ENCODE results near the gene DENND2A. TPM values are rescaled to one million over a fixed set of nuclear protein-coding genes. Genes with fewer than 3 reads are reported as not detected.

DENND2A gene
- total RNA-seq, 4 donors from 2014 or later = 0.97 to 2.5 (median 2.2) TPM

- 89 to 95% methylated on average over 20 of the region's 20 CpGs for WGBS, 2 donors
- intact Hi-C loops (cut with DNase I; ENCODE audit: low total_unique reads) = no loop called here
- no peak overlapping the region for H3K4me3 ChIP-seq (ENCODE audit: low read depth, poor library complexity, severe bottlenecking)
- no peak for TF ChIP-seq POLR2A (IDR thresholded peaks at IDR 0.05)
- TF ChIP-seq, protein P1, sequence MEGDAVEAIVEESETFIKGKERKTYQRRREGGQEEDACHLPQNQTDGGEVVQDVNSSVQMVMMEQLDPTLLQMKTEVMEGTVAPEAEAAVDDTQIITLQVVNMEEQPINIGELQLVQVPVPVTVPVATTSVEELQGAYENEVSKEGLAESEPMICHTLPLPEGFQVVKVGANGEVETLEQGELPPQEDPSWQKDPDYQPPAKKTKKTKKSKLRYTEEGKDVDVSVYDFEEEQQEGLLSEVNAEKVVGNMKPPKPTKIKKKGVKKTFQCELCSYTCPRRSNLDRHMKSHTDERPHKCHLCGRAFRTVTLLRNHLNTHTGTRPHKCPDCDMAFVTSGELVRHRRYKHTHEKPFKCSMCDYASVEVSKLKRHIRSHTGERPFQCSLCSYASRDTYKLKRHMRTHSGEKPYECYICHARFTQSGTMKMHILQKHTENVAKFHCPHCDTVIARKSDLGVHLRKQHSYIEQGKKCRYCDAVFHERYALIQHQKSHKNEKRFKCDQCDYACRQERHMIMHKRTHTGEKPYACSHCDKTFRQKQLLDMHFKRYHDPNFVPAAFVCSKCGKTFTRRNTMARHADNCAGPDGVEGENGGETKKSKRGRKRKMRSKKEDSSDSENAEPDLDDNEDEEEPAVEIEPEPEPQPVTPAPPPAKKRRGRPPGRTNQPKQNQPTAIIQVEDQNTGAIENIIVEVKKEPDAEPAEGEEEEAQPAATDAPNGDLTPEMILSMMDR (IDR thresholded peaks at IDR 0.05) = no peak
- peak in 1 of 2 donors; percentile 83 for DNase-seq (ENCODE audit: low spot score in 2 of 2)
These were observed 43.7 kb upstream of the DENND2A start for GRCh38 chr7:140684066-140684950.

DNA sequence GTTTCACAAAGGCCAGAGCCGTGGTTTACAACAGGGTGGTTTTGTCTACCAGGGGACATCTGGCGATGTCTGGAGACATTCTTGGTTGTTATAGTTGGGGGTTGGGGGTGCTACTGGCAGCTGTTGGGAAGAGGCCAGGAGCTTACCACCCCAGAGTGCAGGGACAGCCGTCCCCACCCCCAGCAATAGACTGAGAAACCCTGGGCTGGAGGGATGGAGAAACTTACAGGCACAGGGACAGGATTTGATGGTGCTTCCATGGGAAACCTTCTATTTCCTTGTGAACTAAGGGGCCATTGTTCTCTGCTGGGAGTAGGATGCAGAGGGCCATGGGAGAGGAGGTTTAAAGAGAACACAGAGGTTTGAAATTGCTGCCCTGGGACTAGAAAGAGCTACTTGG, 43.0 kb upstream of the DENND2A start:
- 88 to 90% methylated on average over 3 of the region's 3 CpGs for WGBS, 2 donors
- peak in 1 of 2 donors; percentile 28 for DNase-seq (ENCODE audit: low spot score in 2 of 2)
- TF ChIP-seq, protein P1 (IDR thresholded peaks at IDR 0.05) = no peak
- TF ChIP-seq POLR2A (IDR thresholded peaks at IDR 0.05) = no peak
- intact Hi-C loops (cut with DNase I; ENCODE audit: low total_unique reads) = no loop called here
- H3K4me3 ChIP-seq (ENCODE audit: low read depth, poor library complexity, severe bottlenecking) = no peak overlapping the region

GRCh38 chr7:140681766-140682165, 41.2 kb upstream of the DENND2A start:
- intact Hi-C loops (cut with DNase I; ENCODE audit: low total_unique reads) = no loop called here
- DNase-seq (ENCODE audit: low spot score in 2 of 2) = peak in 1 of 2 donors; percentile 49
- 97% methylated on average over 3 of the region's 3 CpGs for WGBS, 2 donors
- no peak overlapping the region for H3K4me3 ChIP-seq (ENCODE audit: low read depth, poor library complexity, severe bottlenecking)
- TF ChIP-seq, protein P1 (IDR thresholded peaks at IDR 0.05) = no peak
- no peak for TF ChIP-seq POLR2A (IDR thresholded peaks at IDR 0.05)

DNA sequence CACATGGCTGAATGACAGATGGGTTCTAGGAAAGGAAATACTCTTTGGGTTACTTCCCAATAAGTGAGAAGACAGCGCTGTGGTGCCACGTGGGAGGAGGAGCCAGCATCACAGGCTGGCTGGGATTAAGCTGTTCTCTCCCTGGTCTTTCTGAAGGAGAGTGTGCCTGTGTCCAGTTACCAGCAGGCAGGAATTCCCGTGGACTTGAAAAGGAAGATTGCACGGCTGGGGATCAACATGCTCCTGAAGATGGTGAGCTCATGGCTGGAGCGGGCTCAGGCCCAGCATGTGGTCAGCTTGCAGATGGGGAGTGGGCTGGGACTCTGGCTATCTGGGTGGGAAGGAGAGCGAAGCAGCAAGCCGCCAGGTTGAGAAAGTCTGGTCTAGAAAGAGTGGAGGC, 40.3 kb upstream of the DENND2A start:
- peak in 1 of 2 donors; percentile 57 for DNase-seq (ENCODE audit: low spot score in 2 of 2)

GRCh38 chr7:140679186-140679585, 38.6 kb upstream of the DENND2A start:
- peak in 1 of 2 donors; percentile 42 for DNase-seq (ENCODE audit: low spot score in 2 of 2)
- WGBS, 2 donors = 89 to 90% methylated on average over 9 of the region's 9 CpGs

More for the DNA sequence above, 40.3 kb upstream of the DENND2A start:
- 94 to 96% methylated on average over 7 of the region's 7 CpGs for WGBS, 2 donors
- intact Hi-C loops (cut with DNase I; ENCODE audit: low total_unique reads) = no loop called here
- TF ChIP-seq, protein P1 (IDR thresholded peaks at IDR 0.05) = no peak
- no peak for TF ChIP-seq POLR2A (IDR thresholded peaks at IDR 0.05)
- no peak overlapping the region for H3K4me3 ChIP-seq (ENCODE audit: low read depth, poor library complexity, severe bottlenecking)

More at GRCh38 chr7:140679186-140679585, 38.6 kb upstream of the DENND2A start:
- intact Hi-C loops (cut with DNase I; ENCODE audit: low total_unique reads) = no loop called here
- TF ChIP-seq, protein P1 (IDR thresholded peaks at IDR 0.05) = no peak
- no peak for TF ChIP-seq POLR2A (IDR thresholded peaks at IDR 0.05)
- H3K4me3 ChIP-seq (ENCODE audit: low read depth, poor library complexity, severe bottlenecking) = no peak overlapping the region
